ENCODE results near the gene SNX15. TPM values are rescaled to one million over a fixed set of nuclear protein-coding genes. Genes with fewer than 3 reads are reported as not detected.
A peak's percentile ranks its signal among the peaks of the same experiment; 100 is the strongest.

The SNX15 gene
- total RNA-seq, 1 donor: 17.4 TPM

- no peak for TF ChIP-seq CTCF (IDR thresholded peaks at IDR 0.05; ENCODE audit: insufficient read depth, low read length)
- no peak overlapping the region for H3K4me3 ChIP-seq (ENCODE audit: low read depth, low read length)
- DNase-seq (ENCODE audit: low read depth): no peak
Observed at GRCh38 chr11:65078786-65079342, 51.6 kb downstream of the SNX15 start.

- H3K4me3 ChIP-seq (ENCODE audit: low read depth, low read length): peak overlapping the region; percentile 95
- no peak for DNase-seq (ENCODE audit: low read depth)
- no peak for TF ChIP-seq CTCF (IDR thresholded peaks at IDR 0.05; ENCODE audit: insufficient read depth, low read length)
Observed at GRCh38 chr11:65083134-65083833, 56.0 kb downstream of the SNX15 start.

GRCh38 chr11:65083834-65084597 is 56.8 kb downstream of the SNX15 start, which contains the start of the genes CDCA5 and ZFPL1:
TSS of gene CDCA5 (minus strand) at chr11:65084040. CDS start at chr11:65083978, 62 bp downstream.
TSS of gene ZFPL1 (plus strand) at chr11:65084222. CDS start at chr11:65084699, 477 bp downstream.
- no peak for TF ChIP-seq CTCF (IDR thresholded peaks at IDR 0.05; ENCODE audit: insufficient read depth, low read length)
- peak; percentile 95 for DNase-seq (ENCODE audit: low read depth)
- peak within 1 kb of the TSS; percentile 95 for H3K4me3 ChIP-seq (ENCODE audit: low read depth, low read length)

- H3K4me3 ChIP-seq (ENCODE audit: low read depth, low read length): peak overlapping the region; percentile 95
- TF ChIP-seq CTCF (IDR thresholded peaks at IDR 0.05; ENCODE audit: insufficient read depth, low read length): no peak
- no peak for DNase-seq (ENCODE audit: low read depth)
Observed at GRCh38 chr11:65084598-65085375, 57.5 kb downstream of the SNX15 start.

GRCh38 chr11:65085446-65085845 is 58.2 kb downstream of the SNX15 start:
- DNase-seq (ENCODE audit: low read depth): no peak
- H3K4me3 ChIP-seq (ENCODE audit: low read depth, low read length): peak overlapping the region; percentile 95
- TF ChIP-seq CTCF (IDR thresholded peaks at IDR 0.05; ENCODE audit: insufficient read depth, low read length): no peak

GRCh38 chr11:65086809-65087208 is 59.6 kb downstream of the SNX15 start:
- no peak for DNase-seq (ENCODE audit: low read depth)
- no peak overlapping the region for H3K4me3 ChIP-seq (ENCODE audit: low read depth, low read length)
- TF ChIP-seq CTCF (IDR thresholded peaks at IDR 0.05; ENCODE audit: insufficient read depth, low read length): no peak
